Kidney capillary endothelial cell (primary cell): ENCODE data around the gene ASAH2B.
"Not testable (repeated sequence)": the region's sequence is repeated elsewhere in the genome, so short reads cannot be mapped to it uniquely, and the experiment has no call there.

Experiments used
- DNase-seq: peaks from one replicate; pipeline ENCODE4 v3.0.0-alpha.2; 2018; ENCODE audit warnings: low spot score

ASAH2B gene

GRCh38 chr10:50739618-50740292 lies at the start of gene ASAH2B:
Gene ASAH2B, plus strand, starts transcription at chr10:50739936. Its CDS starts 5,195 bp downstream, at chr10:50745131.
- peak; percentile 94 for DNase-seq

- DNase-seq = not testable (repeated sequence)
Observed at GRCh38 chr10:50697819-50698218, 41.9 kb upstream of the ASAH2B start.

DNA sequence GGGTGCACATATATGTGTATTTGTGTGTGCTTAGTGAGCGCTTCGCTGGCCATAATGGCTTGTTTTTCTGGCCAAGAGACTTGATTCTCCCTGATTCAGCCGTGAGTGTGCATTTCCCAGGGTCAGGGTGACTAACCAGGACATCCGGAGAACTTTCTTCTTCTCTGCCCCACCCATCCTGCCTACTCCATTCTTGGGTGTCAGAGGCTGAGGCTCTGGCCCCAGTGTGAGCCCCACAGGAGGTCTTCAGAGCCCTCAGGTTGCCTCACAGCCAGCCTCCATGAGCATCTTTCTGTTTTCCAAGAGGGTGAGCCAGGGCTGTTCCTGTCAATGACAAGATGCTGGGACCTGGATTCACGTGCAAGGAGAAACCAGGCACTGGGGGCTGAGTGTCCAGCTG lies 37.8 kb upstream of the ASAH2B start:
- DNase-seq = not testable (repeated sequence)

GRCh38 chr10:50702997-50703396 lies 36.7 kb upstream of the ASAH2B start:
- not testable (repeated sequence) for DNase-seq

GRCh38 chr10:50704436-50705079 lies 35.2 kb upstream of the ASAH2B start:
- not testable (repeated sequence) for DNase-seq

DNA sequence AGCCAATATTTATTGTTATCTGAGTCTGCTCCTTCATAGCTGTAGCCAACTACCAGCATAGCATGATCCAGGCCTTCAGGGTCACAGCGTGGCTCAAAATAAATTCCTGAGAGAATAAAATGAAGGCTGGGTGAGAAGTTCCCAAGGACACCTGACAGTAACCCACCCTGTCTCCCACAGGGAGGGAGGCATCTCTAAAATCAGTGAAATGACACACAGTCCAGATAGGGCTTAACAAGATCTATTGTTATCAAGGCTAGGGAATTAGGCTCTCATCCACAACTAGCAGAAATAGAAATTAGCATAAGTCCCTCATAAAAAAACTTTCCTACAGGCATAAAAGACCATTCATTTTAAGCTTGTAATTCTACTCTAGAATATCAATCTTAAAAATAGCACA lies 33.7 kb upstream of the ASAH2B start:
- not testable (repeated sequence) for DNase-seq

- DNase-seq = not testable (repeated sequence)
Observed at GRCh38 chr10:50710241-50710640, 29.5 kb upstream of the ASAH2B start.

DNA sequence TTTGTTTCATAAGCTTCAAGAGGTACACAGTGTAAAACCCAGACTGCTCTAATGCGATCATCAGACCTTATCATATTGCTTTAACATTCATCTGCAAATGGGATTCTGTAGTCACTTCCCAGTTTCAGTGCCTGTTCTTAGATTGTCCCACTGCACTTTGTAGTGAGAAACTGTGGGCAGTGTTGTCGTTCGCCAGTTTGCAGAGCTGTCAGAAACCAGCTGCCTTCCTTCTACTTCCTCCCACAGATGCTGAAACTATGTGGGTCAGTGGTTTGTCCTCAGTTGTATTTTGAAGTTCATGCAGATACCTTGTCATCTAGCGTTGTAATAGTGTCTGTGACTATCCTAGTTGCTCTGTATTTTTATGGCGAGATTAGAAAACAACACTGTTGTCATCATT lies 15.9 kb upstream of the ASAH2B start:
- DNase-seq = not testable (repeated sequence)

DNA sequence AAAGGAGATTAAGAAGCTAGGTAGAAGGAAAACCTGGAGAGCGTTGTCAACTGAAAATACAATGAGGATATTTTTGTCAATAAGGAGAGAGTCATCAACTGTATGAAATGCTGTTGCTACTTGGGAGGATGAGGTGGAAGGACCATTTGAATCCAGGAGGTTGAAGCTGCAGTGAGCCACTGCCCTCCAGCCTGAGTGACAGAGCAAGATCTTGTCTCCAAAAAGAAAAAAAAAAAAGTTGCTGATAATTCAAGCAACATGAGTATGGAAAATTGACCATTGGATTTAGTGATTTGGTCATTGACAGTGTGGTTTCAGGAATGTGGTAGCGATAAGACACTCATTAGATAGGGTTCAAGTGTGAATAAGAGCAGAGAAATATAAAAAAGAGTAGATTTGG lies 11.6 kb upstream of the ASAH2B start:
- not testable (repeated sequence) for DNase-seq

DNA sequence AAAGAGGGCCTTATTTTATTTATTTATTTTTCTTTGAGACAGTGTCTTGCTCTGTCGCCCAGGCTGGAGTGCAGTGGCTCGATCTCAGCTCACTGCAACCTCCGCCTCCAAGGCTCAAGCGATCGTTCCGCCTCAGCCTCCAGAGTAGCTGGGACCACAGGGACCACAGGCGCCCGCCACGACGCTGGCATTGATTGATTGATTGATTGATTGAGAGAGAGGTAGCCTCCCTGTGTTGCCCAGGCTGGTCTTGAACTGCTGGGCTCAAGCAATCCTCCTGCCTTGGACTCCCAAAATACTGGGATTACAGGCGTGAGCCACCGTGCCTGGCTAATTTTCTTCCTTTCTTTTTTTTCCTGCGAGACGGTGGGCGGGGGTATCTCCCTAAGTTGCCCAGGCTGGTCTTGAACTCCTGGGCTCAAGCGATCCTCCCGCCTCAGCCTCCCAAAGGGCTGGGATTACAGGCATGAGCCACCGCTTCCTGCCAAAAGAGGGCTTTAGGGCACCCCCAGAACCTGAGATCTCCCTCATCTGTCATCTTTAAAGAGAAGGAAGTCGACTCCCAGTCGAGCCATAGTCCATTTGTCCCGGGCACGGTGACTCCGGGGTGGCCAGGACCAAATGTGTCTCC lies 634 bp upstream of the ASAH2B start:
- DNase-seq = not testable (repeated sequence)

DNA sequence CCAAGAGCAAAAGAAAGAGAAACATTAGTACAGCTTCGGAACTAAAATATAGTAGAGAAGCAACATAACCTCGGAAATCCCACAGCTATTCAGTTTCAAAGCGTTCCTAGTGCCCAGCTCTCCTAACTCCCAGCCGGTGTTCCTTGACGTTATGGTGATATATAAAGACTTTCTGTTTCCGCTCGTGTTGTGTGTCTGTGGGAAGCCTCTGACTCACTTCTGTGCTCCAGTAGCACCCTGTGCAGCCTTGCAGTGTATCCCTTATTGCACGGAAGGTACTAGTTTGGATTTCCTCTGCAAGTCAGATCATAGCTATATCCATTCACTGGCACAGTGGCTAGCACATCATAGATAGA lies 535 bp downstream of the ASAH2B start:
- DNase-seq = peak; percentile 86

- not testable (repeated sequence) for DNase-seq
Observed at GRCh38 chr10:50742820-50743219, 3.1 kb downstream of the ASAH2B start.

- not testable (repeated sequence) for DNase-seq
Observed at GRCh38 chr10:50766774-50767513, 27.2 kb downstream of the ASAH2B start.

GRCh38 chr10:50772042-50772441 lies 32.3 kb downstream of the ASAH2B start:
- DNase-seq = not testable (repeated sequence)

DNA sequence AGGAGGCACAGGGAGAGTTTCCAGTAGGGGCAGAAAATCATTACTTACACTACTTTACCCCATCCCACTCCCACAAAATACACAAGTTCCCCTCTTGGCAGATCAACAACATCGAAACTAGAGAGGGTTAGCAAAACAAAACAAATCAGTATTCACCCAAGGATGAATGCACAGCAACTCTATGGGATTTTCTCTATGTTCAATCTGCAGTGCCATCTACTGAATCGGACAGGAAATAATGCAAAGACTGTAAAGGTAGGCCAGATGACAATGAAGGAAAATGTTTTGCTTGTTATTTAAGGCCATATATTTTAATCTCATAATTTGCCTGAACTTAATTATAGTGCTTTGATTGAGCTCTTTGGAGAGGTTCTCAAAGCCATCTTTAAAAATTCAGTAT lies 35.1 kb downstream of the ASAH2B start:
- DNase-seq = not testable (repeated sequence)

DNA sequence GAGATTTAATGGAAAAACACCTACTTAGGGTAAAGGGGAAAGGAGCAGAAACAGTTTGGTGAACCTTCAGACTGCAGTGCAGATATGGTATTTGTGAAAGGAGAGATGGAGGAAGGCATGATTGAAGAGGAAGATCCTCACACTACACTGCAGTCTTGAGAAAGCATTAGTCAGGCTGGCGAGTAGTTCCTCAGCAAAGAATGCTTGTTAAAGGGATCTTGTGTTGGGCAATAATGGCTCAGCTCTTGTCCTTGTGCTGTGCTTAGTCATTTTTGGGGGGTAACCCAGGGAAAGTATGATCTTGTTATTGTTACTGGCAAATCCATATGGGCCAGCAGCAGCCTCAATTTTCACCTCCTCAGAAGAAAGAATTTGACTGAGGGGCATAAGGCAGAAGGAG lies 40.3 kb downstream of the ASAH2B start:
- DNase-seq = not testable (repeated sequence)

GRCh38 chr10:50782017-50782416 lies 42.3 kb downstream of the ASAH2B start:
- DNase-seq = not testable (repeated sequence)

GRCh38 chr10:50787962-50788361 lies 48.2 kb downstream of the ASAH2B start:
- DNase-seq = not testable (repeated sequence)

GRCh38 chr10:50788951-50789945 lies 49.5 kb downstream of the ASAH2B start:
- DNase-seq = peak; percentile 21

GRCh38 chr10:50794490-50794889 lies 54.8 kb downstream of the ASAH2B start:
- DNase-seq = no peak

- no peak for DNase-seq
Observed at GRCh38 chr10:50796693-50797092, 57.0 kb downstream of the ASAH2B start.
